Testis (tissue), 2 donors: ENCODE data around the gene GALM.

ENCODE experiments used
- POLR2A ChIP-seq: fragments of 450-650 bp; IDR thresholded peaks from one replicate; pipeline ENCODE4 v1.6.1; 2017; ENCODE audit warnings: antibody characterized with exemption, mild to moderate bottlenecking, moderate library complexity
- TF ChIP-seq, protein P1 (sequence below), 3 experiments: fragments of 450-650 bp in 2 of 3; fragments of 200-600 bp in 1 of 3; sonication (generic) in 1 of 3; IDR thresholded peaks; one replicate each; pipeline ENCODE4 v1.5.1; 2016 to 2019; ENCODE audit warnings: antibody characterized with exemption in 3 of 3, mild to moderate bottlenecking in 2 of 3, moderate library complexity in 1 of 3

DNA sequence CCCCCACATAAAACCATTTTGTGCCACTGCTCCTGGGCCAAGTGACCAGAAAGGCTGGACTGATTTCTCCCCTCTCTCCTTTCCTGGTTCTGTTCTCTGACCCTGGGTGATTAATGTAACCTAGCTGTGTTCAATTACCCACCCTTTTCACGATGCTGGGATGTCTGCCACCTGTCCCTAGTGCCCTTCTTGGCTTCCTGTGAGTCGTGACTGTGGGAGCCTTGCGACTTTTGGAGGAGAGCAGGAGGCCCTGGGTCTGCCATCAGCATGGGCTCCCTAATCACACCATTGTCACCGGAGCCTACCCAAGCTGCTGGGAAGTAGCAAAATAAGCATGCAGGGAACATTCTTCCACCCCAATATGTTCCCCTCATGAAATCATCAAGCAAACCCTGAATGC, 47.0 kb downstream of the GALM start:
- TF ChIP-seq, protein P1, sequence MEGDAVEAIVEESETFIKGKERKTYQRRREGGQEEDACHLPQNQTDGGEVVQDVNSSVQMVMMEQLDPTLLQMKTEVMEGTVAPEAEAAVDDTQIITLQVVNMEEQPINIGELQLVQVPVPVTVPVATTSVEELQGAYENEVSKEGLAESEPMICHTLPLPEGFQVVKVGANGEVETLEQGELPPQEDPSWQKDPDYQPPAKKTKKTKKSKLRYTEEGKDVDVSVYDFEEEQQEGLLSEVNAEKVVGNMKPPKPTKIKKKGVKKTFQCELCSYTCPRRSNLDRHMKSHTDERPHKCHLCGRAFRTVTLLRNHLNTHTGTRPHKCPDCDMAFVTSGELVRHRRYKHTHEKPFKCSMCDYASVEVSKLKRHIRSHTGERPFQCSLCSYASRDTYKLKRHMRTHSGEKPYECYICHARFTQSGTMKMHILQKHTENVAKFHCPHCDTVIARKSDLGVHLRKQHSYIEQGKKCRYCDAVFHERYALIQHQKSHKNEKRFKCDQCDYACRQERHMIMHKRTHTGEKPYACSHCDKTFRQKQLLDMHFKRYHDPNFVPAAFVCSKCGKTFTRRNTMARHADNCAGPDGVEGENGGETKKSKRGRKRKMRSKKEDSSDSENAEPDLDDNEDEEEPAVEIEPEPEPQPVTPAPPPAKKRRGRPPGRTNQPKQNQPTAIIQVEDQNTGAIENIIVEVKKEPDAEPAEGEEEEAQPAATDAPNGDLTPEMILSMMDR (IDR thresholded peaks at IDR 0.05): no peak
- no peak for TF ChIP-seq POLR2A
